T-cell (primary cell): ENCODE measurements around the gene ADGRF3. TPM values are rescaled to one million over a fixed set of nuclear protein-coding genes. Genes with fewer than 3 reads are reported as not detected.

Source experiments
- ATAC-seq, 4 experiments: fragments of 200-7000 bp in 3 of 4; fragments of 150-1000 bp in 1 of 4; cut with Tn5 transposase; replicated peaks in 1 of 4; 1 replicate in 3 of 4; 2 replicates in 1 of 4; pipeline ENCODE4 v1.10.0; 2021; ENCODE audit warnings: moderate library complexity in 3 of 4, mild to moderate bottlenecking in 2 of 4, moderate number of reproducible peaks in 1 of 4
- CTCF ChIA-PET, 2 donors: fragments of 300-600 bp; sonication (Branson Sonifier 250); formaldehyde crosslinking; loops; one replicate each; lab custom pipeline; 2022; ENCODE audit warnings: antibody characterized with exemption in 2 of 2; lab: Charles Lee
- POLR2A ChIA-PET, 2 donors: fragments of 300-600 bp; sonication (Branson Sonifier 250); formaldehyde crosslinking; loops; one replicate each; lab custom pipeline; 2022; ENCODE audit warnings: antibody characterized with exemption in 2 of 2; lab: Charles Lee
- DNase-seq, 35 experiments: peaks; one replicate each; pipeline versions ENCODE4 v3.0.0 to v3.0.0-alpha.2; 2013 to 2023
- H3K27ac ChIP-seq: one replicate; pipeline ENCODE4 v1.5.1; 2013; ENCODE audit warnings: low read length
- H3K27me3 ChIP-seq, 2 experiments: replicated peaks in 1 of 2; 1 replicate in 1 of 2; 2 replicates in 1 of 2; pipeline versions ENCODE4 v1.6.1 to v1.7.0; 2013; ENCODE audit warnings: low read length in 1 of 2, mixed read lengths in 1 of 2; ENCODE audit not compliant: control insufficient read depth in 2 of 2, insufficient read depth in 2 of 2; ENCODE audit errors: extremely low read depth in 1 of 2
- H3K36me3 ChIP-seq, 2 donors: 1 replicate in 1 of 2; 2 replicates in 1 of 2; pipeline versions ENCODE4 v1.6.1 to v1.7.0; 2013; ENCODE audit warnings: low read length in 1 of 2; ENCODE audit not compliant: control insufficient read depth in 2 of 2, insufficient read depth in 1 of 2; ENCODE audit errors: extremely low read depth in 1 of 2
- H3K4me1 ChIP-seq, 2 experiments: 1 replicate in 1 of 2; 2 replicates in 1 of 2; pipeline versions ENCODE4 v1.6.1 to v1.7.0; 2013; ENCODE audit warnings: low read length in 2 of 2, mixed read lengths in 1 of 2; ENCODE audit not compliant: insufficient read depth in 2 of 2, control insufficient read depth in 1 of 2; ENCODE audit errors: extremely low read depth in 1 of 2
- H3K4me3 ChIP-seq, 2 donors: 1 replicate in 1 of 2; 2 replicates in 1 of 2; pipeline versions ENCODE4 v1.5.1 to v1.7.0; 2013; ENCODE audit warnings: mild to moderate bottlenecking in 2 of 2, low read length in 1 of 2, moderate library complexity in 1 of 2; ENCODE audit not compliant: control insufficient read depth in 1 of 2; ENCODE audit errors: extremely low read depth in 1 of 2
- H3K9me3 ChIP-seq: 2 replicates; pipeline ENCODE4 v1.7.0; 2013
- H3K27ac Mint-ChIP-seq, 2 donors: one replicate each; pipeline ENCODE4 v1.8.0; 2020 to 2021; ENCODE audit warnings: mild to moderate bottlenecking in 2 of 2, mixed read lengths in 2 of 2
- H3K27me3 Mint-ChIP-seq, 2 donors: one replicate each; pipeline ENCODE4 v1.8.0; 2021 to 2022; ENCODE audit warnings: mixed read lengths in 2 of 2
- H3K36me3 Mint-ChIP-seq: one replicate; pipeline ENCODE4 v1.8.0; 2021; ENCODE audit warnings: mixed read lengths
- H3K4me1 Mint-ChIP-seq, 3 donors: one replicate each; pipeline ENCODE4 v1.8.0; 2020 to 2022; ENCODE audit warnings: mixed read lengths in 3 of 3, mild to moderate bottlenecking in 1 of 3
- H3K4me3 Mint-ChIP-seq, 3 donors: one replicate each; pipeline ENCODE4 v1.8.0; 2020 to 2022; ENCODE audit warnings: mild to moderate bottlenecking in 3 of 3, mixed read lengths in 3 of 3, moderate library complexity in 3 of 3
- H3K9me3 Mint-ChIP-seq, 3 donors: one replicate each; pipeline ENCODE4 v1.8.0; 2020 to 2022; ENCODE audit warnings: mixed read lengths in 3 of 3
- WGBS: methylation state at CpG from one replicate; pipeline ENCODE4 v1.1.5; 2013; ENCODE audit warnings: missing lambda C conversion rate; ENCODE audit not compliant: insufficient coverage; 5-methylcytosine and 5-hydroxymethylcytosine counted together
- total RNA-seq, 35 experiments: library from RNA in 6 of 35; stranded (reverse) in 6 of 35; fragments of 120-200 nt in 1 of 35; gene quantifications; one replicate each; pipeline versions ENCODE4 v1.2.1 to v1.2.4 and lab custom pipeline; 2013 to 2026

The ADGRF3 gene, protein sequence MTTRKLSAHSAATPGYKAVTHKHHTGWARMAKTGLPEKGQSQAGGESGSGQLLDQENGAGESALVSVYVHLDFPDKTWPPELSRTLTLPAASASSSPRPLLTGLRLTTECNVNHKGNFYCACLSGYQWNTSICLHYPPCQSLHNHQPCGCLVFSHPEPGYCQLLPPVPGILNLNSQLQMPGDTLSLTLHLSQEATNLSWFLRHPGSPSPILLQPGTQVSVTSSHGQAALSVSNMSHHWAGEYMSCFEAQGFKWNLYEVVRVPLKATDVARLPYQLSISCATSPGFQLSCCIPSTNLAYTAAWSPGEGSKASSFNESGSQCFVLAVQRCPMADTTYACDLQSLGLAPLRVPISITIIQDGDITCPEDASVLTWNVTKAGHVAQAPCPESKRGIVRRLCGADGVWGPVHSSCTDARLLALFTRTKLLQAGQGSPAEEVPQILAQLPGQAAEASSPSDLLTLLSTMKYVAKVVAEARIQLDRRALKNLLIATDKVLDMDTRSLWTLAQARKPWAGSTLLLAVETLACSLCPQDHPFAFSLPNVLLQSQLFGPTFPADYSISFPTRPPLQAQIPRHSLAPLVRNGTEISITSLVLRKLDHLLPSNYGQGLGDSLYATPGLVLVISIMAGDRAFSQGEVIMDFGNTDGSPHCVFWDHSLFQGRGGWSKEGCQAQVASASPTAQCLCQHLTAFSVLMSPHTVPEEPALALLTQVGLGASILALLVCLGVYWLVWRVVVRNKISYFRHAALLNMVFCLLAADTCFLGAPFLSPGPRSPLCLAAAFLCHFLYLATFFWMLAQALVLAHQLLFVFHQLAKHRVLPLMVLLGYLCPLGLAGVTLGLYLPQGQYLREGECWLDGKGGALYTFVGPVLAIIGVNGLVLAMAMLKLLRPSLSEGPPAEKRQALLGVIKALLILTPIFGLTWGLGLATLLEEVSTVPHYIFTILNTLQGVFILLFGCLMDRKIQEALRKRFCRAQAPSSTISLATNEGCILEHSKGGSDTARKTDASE
- total RNA-seq, result 1 to 10 TPM; 1.3 to 3.4 (median 2.1) TPM
- total RNA-seq (2013), result 0.72 TPM
- total RNA-seq (lab: John Stamatoyannopoulos, UW), result 1.3 to 3.4 (median 2.0) reads per million in 29 experiments

DNA sequence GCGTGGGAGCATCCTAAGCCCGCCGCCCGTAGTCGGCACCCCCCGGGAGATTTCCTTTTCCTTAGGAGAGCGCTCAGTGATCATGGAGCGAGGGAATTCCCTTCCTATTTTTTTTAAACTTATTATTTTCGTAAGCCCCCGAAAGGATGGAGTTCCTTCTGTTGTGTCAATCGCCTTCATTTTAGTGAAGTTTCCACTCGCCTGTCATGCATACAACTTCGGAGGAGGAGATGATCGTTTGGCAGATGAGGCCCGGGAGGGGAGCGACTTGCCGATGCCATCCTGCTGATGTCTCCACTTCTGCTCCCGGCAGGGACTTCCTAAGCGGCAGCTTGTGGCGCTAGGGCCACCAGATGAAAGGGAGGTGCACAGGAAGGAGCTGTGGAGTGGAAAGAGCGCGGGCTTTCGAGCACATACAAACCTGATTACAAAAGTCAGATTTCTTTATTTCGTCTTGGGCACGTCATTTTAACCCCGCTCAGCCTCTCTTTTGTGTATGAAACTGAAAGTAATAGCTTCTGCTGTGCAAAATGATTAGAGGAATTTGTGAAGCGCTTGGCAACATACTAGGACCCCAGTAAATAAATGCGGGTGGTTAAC, at the start of gene ADGRF3:
ADGRF3 (minus strand) TSS at position 336 of the 600 bp plus-strand sequence. CDS start 555 bp downstream, outside the sequence.
- H3K27me3 ChIP-seq, result no peaks in the 10 kb centered on the region
- H3K4me1 ChIP-seq, result peaks cover 17% of the 10 kb centered on the region in 2 experiments
- peak within 1 kb of the TSS; percentile 90 for H3K27ac ChIP-seq
- peak within 1 kb of the TSS; percentile 97 to 99 (median 98) for H3K4me3 Mint-ChIP-seq
- ChIA-PET CTCF (interaction anchor here in 1 of 2 donors (0.8 kb wide), 1 partner anchor 102 kb away, joined by 3 read pairs; the partner anchor contains the start of genes HADHA and HADHB), POLR2A (interaction anchor here in 1 of 2 donors (0.6 to 1.0 kb wide), 4 partner anchors 8 to 364 kb away, joined by 3 read pairs; partner anchors contain the start of gene KIF3C)
- DNase-seq, result peak; percentile 16 to 80 (median 54)
- H3K27ac Mint-ChIP-seq, result peak within 1 kb of the TSS; percentile 98 to 99
- peak within 1 kb of the TSS; percentile 84 to 91 for H3K4me3 ChIP-seq
- peaks cover 3% of the 10 kb centered on the region for H3K36me3 Mint-ChIP-seq
- H3K9me3 Mint-ChIP-seq, result no peaks in the 10 kb centered on the region
- ATAC-seq, result peak; percentile 13 to 38 (median 15)
- H3K36me3 ChIP-seq, result peaks cover 0 to 2% of the 10 kb centered on the region in 2 donors
- no peaks in the 10 kb centered on the region for H3K9me3 ChIP-seq
- WGBS, result 0% methylated on average over 11 of the region's 28 CpGs
- H3K4me1 Mint-ChIP-seq, result peaks cover 44 to 51% (median 50%) of the 10 kb centered on the region in 3 donors
- no peaks in the 10 kb centered on the region for H3K27me3 Mint-ChIP-seq

DNA sequence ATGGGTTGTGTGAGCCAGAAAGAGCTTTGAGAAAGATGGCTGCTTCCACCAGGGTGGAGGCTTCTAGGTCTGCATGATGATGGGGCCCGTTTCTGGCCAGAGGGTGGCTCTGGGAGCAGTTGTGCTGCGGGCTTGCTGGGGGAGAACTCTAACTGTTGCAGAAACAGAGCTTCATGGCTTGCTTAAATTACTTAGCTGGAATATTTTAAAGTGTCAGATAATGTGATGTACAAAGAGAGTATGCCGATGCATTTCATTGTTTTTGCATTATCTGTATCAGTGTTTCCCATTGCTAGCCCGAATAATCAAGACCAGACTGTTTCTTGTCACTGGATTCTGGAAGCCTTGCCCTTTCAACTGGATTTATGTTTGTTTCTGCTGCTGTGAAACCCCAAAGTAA, 48.8 kb upstream of the ADGRF3 start:
- Histone ChIP-seq H3K27ac (no peak overlapping the region), H3K27me3 (no peaks in the 10 kb centered on the region), H3K4me1 (peaks cover 0 to 3% of the 10 kb centered on the region in 2 experiments), H3K4me3 (no peak overlapping the region), H3K36me3 (peaks cover 0 to 3% of the 10 kb centered on the region in 2 donors), H3K9me3 (no peaks in the 10 kb centered on the region)
- ATAC-seq, result no peak
- peaks cover 16 to 20% (median 16%) of the 10 kb centered on the region in 3 donors for H3K4me1 Mint-ChIP-seq
- H3K9me3 Mint-ChIP-seq, result no peaks in the 10 kb centered on the region
- DNase-seq, result no peak
- CTCF ChIA-PET, result no interaction called here
- POLR2A ChIA-PET, result no interaction called here
- H3K27me3 Mint-ChIP-seq, result no peaks in the 10 kb centered on the region
- H3K27ac Mint-ChIP-seq, result peak overlapping the region in 1 of 2 donors; percentile 4
- WGBS, result 80% methylated on average over 1 of the region's 4 CpGs
- peaks cover 10% of the 10 kb centered on the region for H3K36me3 Mint-ChIP-seq
- no peak overlapping the region for H3K4me3 Mint-ChIP-seq

DNA sequence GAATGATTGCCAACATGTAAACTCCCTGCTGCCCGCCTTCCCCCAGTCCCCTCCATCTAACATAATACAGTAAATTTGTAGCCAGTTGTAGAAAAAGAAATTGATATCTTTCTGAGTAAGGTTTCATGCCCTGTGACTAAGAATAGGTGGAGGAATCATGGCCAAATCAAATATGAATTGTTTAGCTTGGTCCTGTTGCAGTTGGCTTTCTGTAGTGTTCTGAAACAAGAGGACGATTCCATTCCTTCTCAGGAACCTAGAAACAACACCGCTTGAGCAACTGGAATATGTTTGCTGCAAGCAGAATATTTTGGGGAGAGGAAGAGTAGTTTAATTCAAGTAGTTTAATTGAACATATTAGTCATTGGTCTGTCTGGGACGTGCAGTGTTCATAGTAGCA, 48.1 kb upstream of the ADGRF3 start:
- H3K9me3 Mint-ChIP-seq, result no peaks in the 10 kb centered on the region
- H3K9me3 ChIP-seq, result no peaks in the 10 kb centered on the region
- H3K27ac Mint-ChIP-seq, result no peak overlapping the region
- no peaks in the 10 kb centered on the region for H3K27me3 Mint-ChIP-seq
- no peaks in the 10 kb centered on the region for H3K27me3 ChIP-seq
- CTCF ChIA-PET, result no interaction called here
- no peak for DNase-seq
- 83% methylated on average over 1 of the region's 4 CpGs for WGBS
- H3K27ac ChIP-seq, result no peak overlapping the region
- peaks cover 14% of the 10 kb centered on the region for H3K36me3 Mint-ChIP-seq
- peaks cover 0 to 3% of the 10 kb centered on the region in 2 experiments for H3K4me1 ChIP-seq
- no peak overlapping the region for H3K4me3 ChIP-seq
- peaks cover 0 to 5% of the 10 kb centered on the region in 2 donors for H3K36me3 ChIP-seq
- no peak for ATAC-seq
- POLR2A ChIA-PET, result interaction anchor here in 1 of 2 donors (0.7 kb wide), 1 partner anchor 395 kb away, joined by 3 read pairs; no protein-coding TSS in a partner anchor
- H3K4me1 Mint-ChIP-seq, result peaks cover 10 to 18% (median 12%) of the 10 kb centered on the region in 3 donors
- H3K4me3 Mint-ChIP-seq, result no peak overlapping the region

DNA sequence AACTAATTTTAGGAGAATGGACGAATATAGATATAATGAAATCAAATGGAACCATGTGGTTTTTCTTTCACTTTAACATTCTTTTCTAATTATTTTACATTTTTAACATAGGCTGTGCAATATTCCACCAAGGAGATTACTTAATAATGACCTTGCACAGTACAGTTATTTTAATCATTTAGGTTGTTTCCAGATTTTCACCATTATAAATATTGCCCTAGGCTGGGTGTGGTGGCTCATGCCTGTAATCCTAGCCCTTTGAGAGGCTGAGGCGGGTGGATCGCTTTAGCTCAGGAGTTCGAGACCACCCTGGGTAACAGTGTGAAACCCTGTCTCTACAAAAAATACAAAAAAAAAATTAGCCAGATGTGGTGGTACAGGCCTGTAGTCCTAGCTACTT, 40.6 kb upstream of the ADGRF3 start:
- no CpG with 5 or more reads among the region's 4 CpGs for WGBS
- Histone ChIP-seq H3K4me3 (no peak overlapping the region), H3K9me3 (no peaks in the 10 kb centered on the region), H3K27me3 (no peaks in the 10 kb centered on the region), H3K4me1 (no peaks in the 10 kb centered on the region), H3K36me3 (peaks cover 0 to 38% of the 10 kb centered on the region in 2 donors), H3K27ac (no peak overlapping the region)
- ATAC-seq (no peak), DNase-seq (no peak)
- Mint-ChIP-seq H3K4me3 (no peak overlapping the region), H3K27ac (no peak overlapping the region), H3K4me1 (no peaks in the 10 kb centered on the region), H3K9me3 (no peaks in the 10 kb centered on the region), H3K27me3 (no peaks in the 10 kb centered on the region), H3K36me3 (peaks cover 42% of the 10 kb centered on the region)
- POLR2A ChIA-PET, result no interaction called here
- CTCF ChIA-PET, result no interaction called here

DNA sequence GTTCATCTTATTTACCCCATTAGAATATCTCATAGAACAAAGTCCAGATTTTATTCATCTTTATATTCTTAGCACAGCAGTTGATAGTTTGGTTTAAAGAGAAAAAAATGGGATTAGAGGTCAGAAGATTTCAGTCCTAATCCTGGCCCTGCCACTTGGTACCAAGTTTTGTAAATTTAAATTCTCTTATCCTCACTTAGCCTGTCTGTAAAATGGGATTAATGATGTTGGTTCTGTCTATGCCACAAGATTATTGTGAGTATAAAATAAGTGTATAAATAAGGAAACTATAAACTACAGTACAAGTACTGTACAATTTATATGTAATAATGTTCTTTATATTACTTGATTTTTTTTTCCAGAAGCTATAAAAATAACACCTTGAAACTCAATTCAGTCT, 38.0 kb upstream of the ADGRF3 start:
- Mint-ChIP-seq H3K27me3 (no peaks in the 10 kb centered on the region), H3K4me1 (no peaks in the 10 kb centered on the region), H3K36me3 (peaks cover 45% of the 10 kb centered on the region), H3K27ac (no peak overlapping the region), H3K9me3 (no peaks in the 10 kb centered on the region), H3K4me3 (no peak overlapping the region)
- H3K9me3 ChIP-seq, result no peaks in the 10 kb centered on the region
- ATAC-seq, result no peak
- no peaks in the 10 kb centered on the region for H3K27me3 ChIP-seq
- no peak overlapping the region for H3K4me3 ChIP-seq
- CTCF ChIA-PET, result interaction anchor here in 1 of 2 donors (0.8 kb wide), 1 partner anchor 67 kb away, joined by 3 read pairs; no protein-coding TSS in a partner anchor
- DNase-seq, result no peak
- peaks cover 0 to 36% of the 10 kb centered on the region in 2 donors for H3K36me3 ChIP-seq
- no peaks in the 10 kb centered on the region for H3K4me1 ChIP-seq
- no peak overlapping the region for H3K27ac ChIP-seq
- POLR2A ChIA-PET, result interaction anchor here in 1 of 2 donors (0.6 kb wide), 1 partner anchor 10 kb away, joined by 8 read pairs; no protein-coding TSS in a partner anchor
